Keratinocyte (primary cell): ENCODE measurements around the gene GPRIN2.
"Not testable (repeated sequence)": the region's sequence is repeated elsewhere in the genome, so short reads cannot be mapped to it uniquely, and the experiment has no call there.

ENCODE experiments used
- EZH2 ChIP-seq: IDR thresholded peaks from one replicate; pipeline ENCODE4 v1.6.1; 2012; ENCODE audit warnings: inconsistent platforms, mild to moderate bottlenecking, low read length, moderate library complexity
- TF ChIP-seq, protein P1 (sequence below), 3 experiments: IDR thresholded peaks in 1 of 3; conservative IDR thresholded peaks in 1 of 3; optimal IDR thresholded peaks in 1 of 3; 2 replicates in 2 of 3; 3 replicates in 1 of 3; pipeline versions ENCODE3 to v1.5.1; 2011; ENCODE audit warnings: low read length in 3 of 3, mild to moderate bottlenecking in 3 of 3, moderate library complexity in 2 of 3, control low read depth in 1 of 3, inconsistent platforms in 1 of 3; ENCODE audit not compliant: insufficient read depth in 2 of 3; ENCODE audit errors: extremely low read depth in 1 of 3

DNA sequence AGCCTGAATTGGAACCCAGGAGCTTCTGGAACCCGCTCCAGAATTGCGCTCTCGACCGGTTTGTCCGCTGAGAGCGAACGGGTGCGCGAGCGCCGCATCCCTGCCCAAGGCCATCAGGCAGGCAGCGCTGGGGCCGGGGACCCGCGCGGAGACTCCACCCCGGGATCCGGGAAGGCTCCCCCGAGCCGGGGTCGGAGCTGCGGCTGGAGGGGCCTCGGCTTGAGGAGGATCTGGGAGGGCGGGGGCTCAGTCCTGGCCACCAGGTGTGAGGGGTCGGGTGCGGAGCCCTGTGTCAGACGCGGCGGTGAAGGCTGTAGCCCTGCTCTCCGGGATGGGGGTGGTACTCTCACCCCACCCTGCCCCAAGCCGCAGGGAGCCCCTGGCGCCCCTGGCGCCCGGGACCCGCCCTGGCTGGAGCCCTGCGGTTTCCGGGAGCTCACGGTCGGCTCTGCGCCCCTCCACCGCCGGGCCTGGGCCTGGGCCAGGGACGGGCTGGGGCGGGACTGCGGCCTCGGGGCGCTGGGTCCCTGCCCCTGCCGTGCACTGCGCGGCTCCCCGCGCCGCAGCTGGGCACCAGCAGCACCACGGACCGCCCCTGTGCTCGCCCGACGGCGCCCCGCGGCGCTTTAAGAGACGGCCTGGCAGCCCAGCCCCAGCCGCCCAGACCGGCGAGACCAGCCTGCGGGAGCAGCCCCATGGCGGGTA is 22.2 kb upstream of the GPRIN2 start, which contains the start of gene SYT15:
- TF ChIP-seq, protein P1, sequence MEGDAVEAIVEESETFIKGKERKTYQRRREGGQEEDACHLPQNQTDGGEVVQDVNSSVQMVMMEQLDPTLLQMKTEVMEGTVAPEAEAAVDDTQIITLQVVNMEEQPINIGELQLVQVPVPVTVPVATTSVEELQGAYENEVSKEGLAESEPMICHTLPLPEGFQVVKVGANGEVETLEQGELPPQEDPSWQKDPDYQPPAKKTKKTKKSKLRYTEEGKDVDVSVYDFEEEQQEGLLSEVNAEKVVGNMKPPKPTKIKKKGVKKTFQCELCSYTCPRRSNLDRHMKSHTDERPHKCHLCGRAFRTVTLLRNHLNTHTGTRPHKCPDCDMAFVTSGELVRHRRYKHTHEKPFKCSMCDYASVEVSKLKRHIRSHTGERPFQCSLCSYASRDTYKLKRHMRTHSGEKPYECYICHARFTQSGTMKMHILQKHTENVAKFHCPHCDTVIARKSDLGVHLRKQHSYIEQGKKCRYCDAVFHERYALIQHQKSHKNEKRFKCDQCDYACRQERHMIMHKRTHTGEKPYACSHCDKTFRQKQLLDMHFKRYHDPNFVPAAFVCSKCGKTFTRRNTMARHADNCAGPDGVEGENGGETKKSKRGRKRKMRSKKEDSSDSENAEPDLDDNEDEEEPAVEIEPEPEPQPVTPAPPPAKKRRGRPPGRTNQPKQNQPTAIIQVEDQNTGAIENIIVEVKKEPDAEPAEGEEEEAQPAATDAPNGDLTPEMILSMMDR (optimal IDR thresholded peaks at IDR 0.05 in 1 of 3, IDR thresholded peaks at IDR 0.05 in 1 of 3, conservative IDR thresholded peaks at IDR 0.05 in 1 of 3; ENCODE audit: extremely low read depth in 1 of 3, insufficient read depth in 2 of 3, low read length in 3 of 3), result not testable (repeated sequence)
- not testable (repeated sequence) for TF ChIP-seq EZH2
